K562 (cell line): ENCODE measurements around the gene SLC25A45. TPM values are rescaled to one million over a fixed set of nuclear protein-coding genes. Genes with fewer than 3 reads are reported as not detected.

Experiments
- BRD4 ChIP-seq: fragments of 200-600 bp; sonication (generic); IDR thresholded peaks from 2 replicates; pipeline ENCODE4 v1.6.1; 2017; ENCODE audit warnings: inconsistent platforms
- DPF2 ChIP-seq: fragments of 450-650 bp; IDR thresholded peaks from 2 replicates; pipeline ENCODE4 v1.6.1; 2016
- ELF1 ChIP-seq: fragments of 200-800 bp; sonication (Bioruptor generic); IDR thresholded peaks from 2 replicates; pipeline ENCODE4 v1.6.1; 2016; ENCODE audit warnings: missing genetic modification characterization, missing compliant biosample characterization
- FOXK1 ChIP-seq: sonication (generic); formaldehyde crosslinking; IDR thresholded peaks from 2 replicates; pipeline ENCODE4 v1.8.0; 2022; ENCODE audit warnings: missing genetic modification reagents, mild to moderate bottlenecking, borderline replicate concordance
- NCOA2 ChIP-seq, 2 experiments: fragments of 450-650 bp; IDR thresholded peaks; 2 replicates each; pipeline ENCODE4 v1.6.1; 2018; ENCODE audit warnings: mild to moderate bottlenecking in 2 of 2, moderate library complexity in 1 of 2; ENCODE audit not compliant: partially characterized antibody in 2 of 2
- OTX1 ChIP-seq: fragments of 450-650 bp; formaldehyde crosslinking; IDR thresholded peaks from 2 replicates; pipeline ENCODE4 v1.4.0; 2022; ENCODE audit warnings: mild to moderate bottlenecking
- RFX7 ChIP-seq: fragments of 250-450 bp; sonication (Bioruptor Pico); IDR thresholded peaks from 2 replicates; pipeline ENCODE4 v1.5.1; 2021; ENCODE audit warnings: mild to moderate bottlenecking
- TAF1 ChIP-seq: IDR thresholded peaks from 2 replicates; pipeline ENCODE4 v1.6.1; 2011; ENCODE audit warnings: mild to moderate bottlenecking, low read length, moderate library complexity; ENCODE audit not compliant: insufficient read depth, control insufficient read depth, severe bottlenecking; ENCODE audit errors: extremely low read depth
- TFAM ChIP-seq: fragments of 250-450 bp; sonication (Bioruptor Pico); conservative IDR thresholded peaks from 2 replicates; pipeline ENCODE4 v1.5.0; 2021; ENCODE audit warnings: mild to moderate bottlenecking, moderate library complexity
- ZSCAN29 ChIP-seq: fragments of 450-650 bp; IDR thresholded peaks from 2 replicates; pipeline ENCODE4 v1.6.1; 2017
- polyA plus RNA-seq, 8 experiments: library from polyadenylated mRNA; depleted of rRNA in 4 of 8; stranded (reverse) in 5 of 8; unstranded in 3 of 8; fragments of >200 nt; fragmentation: Nextera tagmentation in 2 of 8; fragmentation: Illumina TruSeq in 1 of 8; extraction: Ambion mirVana in 2 of 8; extraction: Trizol in 1 of 8; gene quantifications; 2 replicates each; pipeline versions ENCODE4 v1.2.1 to v1.2.3, GENCODE V29; 2011 to 2014; ENCODE audit warnings: inconsistent platforms in 1 of 8, missing spikeins in 1 of 8
- total RNA-seq, 7 experiments: library from RNA; depleted of rRNA in 6 of 7; stranded (reverse); fragments of >200 nt in 6 of 7; fragmentation: Illumina TruSeq in 2 of 7; extraction: Trizol in 2 of 7; gene quantifications; 2 replicates each; pipeline versions ENCODE4 v1.2.1 to v1.2.3, GENCODE V29; 2011 to 2021; ENCODE audit warnings: low replicate concordance in 1 of 7
- TF ChIP-seq, protein P1 (sequence below): fragments of 200-600 bp; sonication (generic); IDR thresholded peaks from one replicate; pipeline ENCODE4 v1.6.1; 2012; ENCODE audit warnings: mild to moderate bottlenecking, low read depth, low read length, inconsistent platforms
- TF ChIP-seq, protein P2 (sequence below): fragments of 450-650 bp; IDR thresholded peaks from one replicate; pipeline ENCODE4 v1.6.1; 2018; ENCODE audit warnings: mild to moderate bottlenecking, moderate library complexity; ENCODE audit not compliant: partially characterized antibody
- TF ChIP-seq, protein P3 (sequence below): sonication (generic); formaldehyde crosslinking; IDR thresholded peaks from 2 replicates; pipeline ENCODE4 v1.8.0; 2022; ENCODE audit warnings: mild to moderate bottlenecking, missing genetic modification reagents

The SLC25A45 gene
- total and polyA plus RNA-seq, 9 of the 15 experiments (the other 6 are each of a cell fraction or from before 2014, with no cell fraction given) = 0.15 to 2.3 (median 0.68) TPM

DNA sequence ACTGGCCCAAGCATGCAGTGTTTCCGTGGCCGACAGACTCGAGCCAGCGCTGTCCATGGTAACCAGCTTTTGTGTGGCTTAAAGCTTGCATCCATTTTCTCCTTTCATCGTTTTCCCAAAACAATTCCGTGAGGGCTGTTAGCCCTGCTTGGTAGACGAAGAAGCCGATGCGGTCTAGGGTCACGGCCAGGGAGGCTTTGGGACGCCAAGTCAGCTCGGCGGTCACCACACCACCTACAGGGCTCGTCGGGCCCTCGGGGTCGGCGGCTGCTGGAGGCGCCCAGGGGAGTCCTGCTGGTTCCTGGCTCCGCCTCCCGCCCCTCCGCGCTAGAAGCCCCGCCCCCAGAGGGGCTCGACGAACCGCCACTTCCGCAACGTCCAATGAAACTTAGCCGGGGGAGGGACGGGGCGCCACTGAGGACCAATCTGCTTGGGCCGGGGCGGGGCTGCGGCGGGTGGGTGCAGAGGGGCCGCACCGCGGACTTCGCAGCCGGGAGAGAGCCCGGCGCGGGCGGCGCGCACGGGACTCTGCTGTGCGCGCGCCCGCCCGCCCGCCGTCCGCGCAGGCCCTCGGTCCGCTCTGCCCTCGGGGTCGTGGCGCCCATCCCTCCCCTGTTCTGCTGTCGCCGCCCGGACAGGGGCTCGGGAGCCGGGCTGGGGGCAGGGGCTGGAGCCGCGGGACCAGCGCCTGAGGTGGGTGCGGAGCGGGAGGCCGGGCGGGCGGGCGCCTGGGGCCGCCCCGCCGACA lies 28.0 kb downstream of the SLC25A45 start, which contains the start of gene TIGD3 (continued):
- TF ChIP-seq, protein P1, sequence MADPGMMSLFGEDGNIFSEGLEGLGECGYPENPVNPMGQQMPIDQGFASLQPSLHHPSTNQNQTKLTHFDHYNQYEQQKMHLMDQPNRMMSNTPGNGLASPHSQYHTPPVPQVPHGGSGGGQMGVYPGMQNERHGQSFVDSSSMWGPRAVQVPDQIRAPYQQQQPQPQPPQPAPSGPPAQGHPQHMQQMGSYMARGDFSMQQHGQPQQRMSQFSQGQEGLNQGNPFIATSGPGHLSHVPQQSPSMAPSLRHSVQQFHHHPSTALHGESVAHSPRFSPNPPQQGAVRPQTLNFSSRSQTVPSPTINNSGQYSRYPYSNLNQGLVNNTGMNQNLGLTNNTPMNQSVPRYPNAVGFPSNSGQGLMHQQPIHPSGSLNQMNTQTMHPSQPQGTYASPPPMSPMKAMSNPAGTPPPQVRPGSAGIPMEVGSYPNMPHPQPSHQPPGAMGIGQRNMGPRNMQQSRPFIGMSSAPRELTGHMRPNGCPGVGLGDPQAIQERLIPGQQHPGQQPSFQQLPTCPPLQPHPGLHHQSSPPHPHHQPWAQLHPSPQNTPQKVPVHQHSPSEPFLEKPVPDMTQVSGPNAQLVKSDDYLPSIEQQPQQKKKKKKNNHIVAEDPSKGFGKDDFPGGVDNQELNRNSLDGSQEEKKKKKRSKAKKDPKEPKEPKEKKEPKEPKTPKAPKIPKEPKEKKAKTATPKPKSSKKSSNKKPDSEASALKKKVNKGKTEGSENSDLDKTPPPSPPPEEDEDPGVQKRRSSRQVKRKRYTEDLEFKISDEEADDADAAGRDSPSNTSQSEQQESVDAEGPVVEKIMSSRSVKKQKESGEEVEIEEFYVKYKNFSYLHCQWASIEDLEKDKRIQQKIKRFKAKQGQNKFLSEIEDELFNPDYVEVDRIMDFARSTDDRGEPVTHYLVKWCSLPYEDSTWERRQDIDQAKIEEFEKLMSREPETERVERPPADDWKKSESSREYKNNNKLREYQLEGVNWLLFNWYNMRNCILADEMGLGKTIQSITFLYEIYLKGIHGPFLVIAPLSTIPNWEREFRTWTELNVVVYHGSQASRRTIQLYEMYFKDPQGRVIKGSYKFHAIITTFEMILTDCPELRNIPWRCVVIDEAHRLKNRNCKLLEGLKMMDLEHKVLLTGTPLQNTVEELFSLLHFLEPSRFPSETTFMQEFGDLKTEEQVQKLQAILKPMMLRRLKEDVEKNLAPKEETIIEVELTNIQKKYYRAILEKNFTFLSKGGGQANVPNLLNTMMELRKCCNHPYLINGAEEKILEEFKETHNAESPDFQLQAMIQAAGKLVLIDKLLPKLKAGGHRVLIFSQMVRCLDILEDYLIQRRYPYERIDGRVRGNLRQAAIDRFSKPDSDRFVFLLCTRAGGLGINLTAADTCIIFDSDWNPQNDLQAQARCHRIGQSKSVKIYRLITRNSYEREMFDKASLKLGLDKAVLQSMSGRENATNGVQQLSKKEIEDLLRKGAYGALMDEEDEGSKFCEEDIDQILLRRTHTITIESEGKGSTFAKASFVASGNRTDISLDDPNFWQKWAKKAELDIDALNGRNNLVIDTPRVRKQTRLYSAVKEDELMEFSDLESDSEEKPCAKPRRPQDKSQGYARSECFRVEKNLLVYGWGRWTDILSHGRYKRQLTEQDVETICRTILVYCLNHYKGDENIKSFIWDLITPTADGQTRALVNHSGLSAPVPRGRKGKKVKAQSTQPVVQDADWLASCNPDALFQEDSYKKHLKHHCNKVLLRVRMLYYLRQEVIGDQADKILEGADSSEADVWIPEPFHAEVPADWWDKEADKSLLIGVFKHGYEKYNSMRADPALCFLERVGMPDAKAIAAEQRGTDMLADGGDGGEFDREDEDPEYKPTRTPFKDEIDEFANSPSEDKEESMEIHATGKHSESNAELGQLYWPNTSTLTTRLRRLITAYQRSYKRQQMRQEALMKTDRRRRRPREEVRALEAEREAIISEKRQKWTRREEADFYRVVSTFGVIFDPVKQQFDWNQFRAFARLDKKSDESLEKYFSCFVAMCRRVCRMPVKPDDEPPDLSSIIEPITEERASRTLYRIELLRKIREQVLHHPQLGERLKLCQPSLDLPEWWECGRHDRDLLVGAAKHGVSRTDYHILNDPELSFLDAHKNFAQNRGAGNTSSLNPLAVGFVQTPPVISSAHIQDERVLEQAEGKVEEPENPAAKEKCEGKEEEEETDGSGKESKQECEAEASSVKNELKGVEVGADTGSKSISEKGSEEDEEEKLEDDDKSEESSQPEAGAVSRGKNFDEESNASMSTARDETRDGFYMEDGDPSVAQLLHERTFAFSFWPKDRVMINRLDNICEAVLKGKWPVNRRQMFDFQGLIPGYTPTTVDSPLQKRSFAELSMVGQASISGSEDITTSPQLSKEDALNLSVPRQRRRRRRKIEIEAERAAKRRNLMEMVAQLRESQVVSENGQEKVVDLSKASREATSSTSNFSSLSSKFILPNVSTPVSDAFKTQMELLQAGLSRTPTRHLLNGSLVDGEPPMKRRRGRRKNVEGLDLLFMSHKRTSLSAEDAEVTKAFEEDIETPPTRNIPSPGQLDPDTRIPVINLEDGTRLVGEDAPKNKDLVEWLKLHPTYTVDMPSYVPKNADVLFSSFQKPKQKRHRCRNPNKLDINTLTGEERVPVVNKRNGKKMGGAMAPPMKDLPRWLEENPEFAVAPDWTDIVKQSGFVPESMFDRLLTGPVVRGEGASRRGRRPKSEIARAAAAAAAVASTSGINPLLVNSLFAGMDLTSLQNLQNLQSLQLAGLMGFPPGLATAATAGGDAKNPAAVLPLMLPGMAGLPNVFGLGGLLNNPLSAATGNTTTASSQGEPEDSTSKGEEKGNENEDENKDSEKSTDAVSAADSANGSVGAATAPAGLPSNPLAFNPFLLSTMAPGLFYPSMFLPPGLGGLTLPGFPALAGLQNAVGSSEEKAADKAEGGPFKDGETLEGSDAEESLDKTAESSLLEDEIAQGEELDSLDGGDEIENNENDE = no peak
- TF ChIP-seq, protein P2, sequence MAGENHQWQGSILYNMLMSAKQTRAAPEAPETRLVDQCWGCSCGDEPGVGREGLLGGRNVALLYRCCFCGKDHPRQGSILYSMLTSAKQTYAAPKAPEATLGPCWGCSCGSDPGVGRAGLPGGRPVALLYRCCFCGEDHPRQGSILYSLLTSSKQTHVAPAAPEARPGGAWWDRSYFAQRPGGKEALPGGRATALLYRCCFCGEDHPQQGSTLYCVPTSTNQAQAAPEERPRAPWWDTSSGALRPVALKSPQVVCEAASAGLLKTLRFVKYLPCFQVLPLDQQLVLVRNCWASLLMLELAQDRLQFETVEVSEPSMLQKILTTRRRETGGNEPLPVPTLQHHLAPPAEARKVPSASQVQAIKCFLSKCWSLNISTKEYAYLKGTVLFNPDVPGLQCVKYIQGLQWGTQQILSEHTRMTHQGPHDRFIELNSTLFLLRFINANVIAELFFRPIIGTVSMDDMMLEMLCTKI = no peak
- TF ChIP-seq ZSCAN29 (no peak), FOXK1 (CRISPR knock-in tag) (no peak), BRD4 (no peak), DPF2 (no peak), RFX7 (CRISPR knock-in tag) (no peak), ELF1 (tag) (no peak), TFAM (CRISPR knock-in tag) (no peak), TAF1 (peak; percentile 27), OTX1 (CRISPR knock-in tag) (no peak), NCOA2 (IDR thresholded peaks at IDR 0.05; ENCODE audit: partially characterized antibody in 2 of 2) (no peak)
- TF ChIP-seq, protein P3, sequence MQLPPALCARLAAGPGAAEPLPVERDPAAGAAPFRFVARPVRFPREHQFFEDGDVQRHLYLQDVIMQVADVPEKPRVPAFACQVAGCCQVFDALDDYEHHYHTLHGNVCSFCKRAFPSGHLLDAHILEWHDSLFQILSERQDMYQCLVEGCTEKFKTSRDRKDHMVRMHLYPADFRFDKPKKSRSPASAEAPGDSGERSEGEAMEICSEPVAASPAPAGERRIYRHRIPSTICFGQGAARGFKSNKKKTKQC (CRISPR knock-in tag) = no peak; the same call in none of the 2 replicates
